GM21723 (cell line): ENCODE measurements around the gene TAOK1.
"Not testable (repeated sequence)": the region's sequence is repeated elsewhere in the genome, so short reads cannot be mapped to it uniquely, and the experiment has no call there.

Experiments
- ATAC-seq: cut with Tn5 transposase; IDR thresholded peaks from one replicate; pipeline ENCODE4 v1.9.1; 2021; ENCODE audit warnings: mild to moderate bottlenecking, moderate library complexity; ENCODE audit not compliant: unreplicated experiment

The TAOK1 gene

DNA sequence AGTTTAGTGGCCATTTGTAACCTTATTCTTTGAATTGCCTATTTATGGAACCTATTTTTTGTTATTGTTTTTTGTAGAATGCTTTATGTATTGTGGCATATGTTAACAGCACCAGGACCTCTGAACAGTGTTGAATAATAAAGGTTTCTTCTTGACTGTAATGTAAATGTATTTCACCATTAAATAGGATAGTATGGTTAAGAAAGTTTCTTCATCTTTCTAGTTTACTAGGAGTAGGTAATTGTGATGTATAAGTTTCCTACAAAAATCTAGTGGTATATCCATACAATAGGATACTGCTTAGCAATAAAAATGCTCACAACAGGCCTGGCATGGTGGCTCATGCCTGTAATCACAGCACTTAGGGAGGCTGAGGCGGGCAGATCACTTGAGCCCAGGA lies 52.3 kb downstream of the TAOK1 start:
- ATAC-seq = no peak

DNA sequence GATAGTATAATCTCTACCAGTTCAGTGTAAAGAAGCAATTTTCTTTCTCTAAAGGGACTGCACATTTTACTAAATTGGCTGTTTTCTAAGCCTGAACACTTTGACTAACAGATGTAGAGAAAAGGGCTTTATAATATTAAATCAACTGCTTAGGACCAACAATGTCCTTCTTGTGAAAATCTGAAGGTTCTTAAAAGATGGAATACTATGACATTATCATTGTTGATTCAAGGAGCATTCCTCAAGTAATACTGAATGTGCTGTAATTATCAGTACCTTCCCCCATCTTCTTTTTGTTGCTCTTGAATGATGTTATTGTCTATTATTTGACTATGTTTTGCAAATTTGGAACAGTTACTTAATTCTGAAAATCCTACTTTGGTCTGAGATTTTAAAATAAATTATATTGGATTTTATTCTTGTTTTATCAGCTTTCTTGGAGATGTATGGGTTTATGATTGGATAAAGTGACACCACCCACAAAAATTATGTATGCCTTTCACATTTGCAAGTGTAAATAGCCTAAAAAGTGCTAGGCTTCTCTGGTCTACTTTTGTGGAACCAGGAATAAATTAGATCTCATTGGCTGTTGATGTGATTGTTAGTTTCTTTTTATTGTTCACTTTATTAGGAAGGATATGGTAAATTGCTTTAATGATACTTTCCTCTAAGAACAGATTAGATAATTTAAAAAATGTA lies 53.0 kb downstream of the TAOK1 start:
- no peak for ATAC-seq

DNA sequence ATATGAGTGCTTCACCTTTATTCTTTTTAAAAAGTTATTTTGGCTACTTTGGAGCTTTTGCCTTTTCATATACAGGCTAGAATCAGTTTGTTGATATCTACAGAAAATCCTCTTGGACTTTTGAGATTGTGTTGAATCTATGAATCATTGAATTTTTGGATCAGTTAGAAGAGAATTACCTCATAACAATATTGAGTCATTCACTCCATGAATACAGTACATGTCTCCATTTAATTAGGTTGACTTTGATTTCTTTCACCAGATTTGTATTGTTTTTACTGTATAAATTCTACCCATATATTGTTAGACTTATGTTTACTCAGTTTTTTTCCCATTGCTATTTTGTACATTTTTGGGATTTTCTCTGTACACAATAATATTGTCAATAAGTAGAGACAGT lies 54.4 kb downstream of the TAOK1 start:
- no peak for ATAC-seq

DNA sequence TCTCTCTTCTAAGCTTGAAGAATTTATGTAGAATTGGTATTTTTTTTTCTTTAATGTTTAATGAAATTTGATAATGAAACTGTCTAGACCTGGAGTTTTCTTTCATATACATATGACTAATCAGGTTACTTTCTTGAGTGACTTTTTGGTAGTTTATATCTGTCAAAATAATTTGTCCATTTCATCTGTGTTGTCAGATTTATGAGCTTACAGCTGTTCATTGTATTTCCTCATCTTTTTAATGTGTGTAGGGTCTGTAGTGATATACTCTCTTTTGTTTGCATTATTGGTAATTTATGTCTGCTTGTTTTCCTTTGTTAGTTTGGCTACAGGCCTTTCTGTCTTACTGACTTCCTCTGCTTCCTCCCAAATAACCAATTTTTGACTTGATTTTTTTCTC lies 55.7 kb downstream of the TAOK1 start:
- no peak for ATAC-seq

DNA sequence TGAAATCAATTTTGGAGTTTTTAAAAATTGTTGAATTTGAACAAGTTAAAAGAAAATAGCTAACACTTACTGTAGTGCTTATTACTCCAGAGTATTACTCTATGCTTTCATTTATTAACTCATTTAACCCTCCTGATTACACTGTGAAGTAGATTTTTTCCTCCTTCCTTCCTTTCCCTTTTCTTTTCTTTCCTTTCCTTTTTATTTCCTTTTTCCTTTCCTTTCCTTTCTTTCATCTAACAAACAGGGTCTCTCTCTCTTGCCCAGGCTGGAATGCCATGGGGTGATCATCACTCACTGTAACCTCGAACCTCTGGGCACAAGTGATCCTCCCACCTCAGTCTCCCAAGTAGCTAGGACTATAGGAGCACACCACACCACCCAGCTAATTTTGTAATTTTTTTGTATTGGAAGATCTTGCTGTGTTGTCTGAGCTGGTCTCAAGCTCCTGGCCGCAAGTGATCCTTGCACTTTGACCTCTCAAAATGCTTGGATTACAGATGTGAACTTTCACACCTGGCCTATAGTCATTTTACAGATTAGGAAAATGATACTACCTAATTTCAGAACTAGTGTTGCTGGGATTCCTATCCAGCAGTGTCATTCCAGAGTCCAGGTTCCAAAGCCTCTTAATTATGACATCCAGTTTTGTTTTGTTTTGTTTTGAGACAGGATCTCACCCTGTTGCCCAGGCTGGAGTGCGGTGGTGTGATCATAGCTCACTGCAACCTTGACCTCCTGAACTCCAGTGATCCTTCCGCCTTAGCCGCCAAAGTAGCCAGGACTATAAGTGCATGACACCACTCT lies 59.9 kb downstream of the TAOK1 start:
- no peak for ATAC-seq

DNA sequence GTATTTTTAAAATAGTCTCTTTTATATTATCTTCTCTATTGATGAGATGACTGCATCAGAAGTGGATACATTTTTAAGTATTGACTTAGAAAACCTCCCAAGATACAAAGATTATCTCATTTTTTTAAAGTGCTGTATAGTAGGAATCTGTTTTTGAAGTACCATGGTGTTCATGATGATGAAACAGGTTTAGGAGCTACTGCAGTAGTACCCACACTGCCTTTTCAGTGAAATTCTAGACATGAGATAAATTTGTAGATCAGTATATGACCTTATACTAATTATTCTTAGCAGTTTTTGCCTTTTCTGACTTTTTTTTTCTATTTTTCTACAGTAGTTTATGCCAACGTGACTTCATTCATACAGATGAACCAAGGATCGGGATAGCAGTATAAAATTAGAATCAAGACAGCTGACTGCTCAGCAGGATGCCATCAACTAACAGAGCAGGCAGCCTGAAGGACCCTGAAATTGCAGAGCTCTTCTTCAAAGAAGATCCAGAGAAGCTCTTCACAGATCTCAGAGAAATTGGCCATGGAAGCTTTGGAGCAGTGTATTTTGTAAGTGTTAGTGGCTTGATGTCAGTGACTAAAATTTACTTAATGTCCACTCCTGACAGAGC lies 61.1 kb downstream of the TAOK1 start:
- no peak for ATAC-seq

DNA sequence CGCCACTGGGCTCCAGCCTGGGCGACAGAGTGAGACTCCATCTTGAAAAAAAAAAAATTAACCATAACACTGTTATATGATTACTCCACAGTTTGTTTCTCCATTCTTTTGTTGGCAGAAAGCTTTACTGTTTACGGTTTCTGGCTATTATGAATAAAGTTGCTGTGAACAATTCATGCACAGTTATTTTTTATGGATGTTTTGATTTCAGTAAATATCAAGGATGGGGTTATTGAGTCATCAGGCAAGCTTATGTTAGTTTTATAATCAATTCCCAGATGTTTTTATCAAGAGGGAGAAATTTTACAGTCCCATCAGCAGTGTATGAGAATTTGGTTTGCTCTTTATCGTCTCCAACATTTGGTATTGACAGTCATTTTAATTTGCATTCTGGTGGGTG lies 67.9 kb downstream of the TAOK1 start:
- no peak for ATAC-seq

DNA sequence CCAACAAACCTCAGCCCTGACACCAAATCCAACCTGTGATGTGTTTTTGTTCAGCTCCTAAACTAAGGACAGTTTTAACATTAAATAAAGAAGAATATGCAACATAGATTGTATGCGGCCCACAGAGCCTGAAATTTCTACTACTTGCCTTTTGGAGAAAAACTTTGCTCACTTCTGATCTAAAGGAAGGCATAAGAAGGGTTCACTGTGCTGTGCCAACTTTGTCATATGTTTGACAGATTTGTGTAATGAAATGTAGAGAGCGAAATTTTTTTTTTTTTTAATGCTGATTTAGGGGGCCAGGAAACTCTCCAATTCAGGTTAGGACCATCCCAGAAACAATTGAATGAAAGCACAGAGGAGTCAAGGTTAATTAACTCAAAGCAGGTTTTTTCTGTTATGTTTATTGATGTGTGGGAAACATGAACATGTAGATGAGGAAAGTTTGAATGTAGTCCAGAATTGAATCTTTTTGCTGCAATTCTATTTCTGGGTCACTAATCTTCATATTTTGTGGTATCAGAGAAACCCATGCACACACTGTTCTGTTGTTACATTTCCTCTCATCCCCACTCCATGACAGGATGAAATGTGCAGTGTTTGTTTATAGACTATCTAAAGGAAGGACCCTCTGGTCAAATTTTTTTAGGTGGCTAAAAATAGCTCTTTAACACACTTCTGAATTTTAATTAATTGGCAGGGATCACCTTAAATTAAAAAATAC lies 71.5 kb downstream of the TAOK1 start:
- no peak for ATAC-seq

DNA sequence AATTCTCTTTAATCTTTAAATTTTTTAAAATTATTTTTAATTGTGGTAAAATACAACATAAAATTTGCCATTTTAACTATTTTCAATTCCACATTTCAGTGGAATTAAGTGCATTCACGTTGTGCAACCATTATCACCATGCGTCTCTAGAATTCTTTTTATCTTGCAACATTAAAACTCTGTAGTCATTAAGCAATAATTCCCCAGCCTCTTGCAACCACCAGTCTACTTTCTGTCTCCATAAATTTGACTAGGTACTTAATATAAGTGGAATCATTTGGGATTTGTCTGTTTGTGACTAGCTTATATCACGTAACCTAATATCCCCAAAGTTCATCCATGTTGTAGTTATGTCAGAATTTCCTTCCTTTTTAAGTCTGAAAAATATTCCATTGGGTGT lies 79.1 kb downstream of the TAOK1 start:
- no peak for ATAC-seq

DNA sequence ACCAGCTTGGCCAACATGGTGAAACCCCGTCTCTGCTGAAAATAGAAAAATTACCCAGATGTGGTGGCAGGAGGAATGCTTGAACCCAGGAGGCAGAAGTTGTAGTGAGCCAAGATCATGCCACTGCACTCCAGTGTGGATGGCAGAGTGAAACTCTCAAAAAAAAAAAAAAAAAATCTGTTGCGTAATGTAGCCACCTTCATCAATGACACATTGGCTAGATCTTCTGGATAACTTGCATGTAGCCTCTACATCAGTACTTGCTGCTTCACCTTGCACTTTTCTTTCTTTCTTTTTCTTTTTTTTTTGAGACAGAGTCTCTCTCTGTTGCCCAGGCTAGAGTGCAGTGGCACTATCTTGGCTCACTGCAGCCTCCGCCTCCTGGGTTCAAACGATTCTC lies 83.3 kb downstream of the TAOK1 start:
- not testable (repeated sequence) for ATAC-seq

DNA sequence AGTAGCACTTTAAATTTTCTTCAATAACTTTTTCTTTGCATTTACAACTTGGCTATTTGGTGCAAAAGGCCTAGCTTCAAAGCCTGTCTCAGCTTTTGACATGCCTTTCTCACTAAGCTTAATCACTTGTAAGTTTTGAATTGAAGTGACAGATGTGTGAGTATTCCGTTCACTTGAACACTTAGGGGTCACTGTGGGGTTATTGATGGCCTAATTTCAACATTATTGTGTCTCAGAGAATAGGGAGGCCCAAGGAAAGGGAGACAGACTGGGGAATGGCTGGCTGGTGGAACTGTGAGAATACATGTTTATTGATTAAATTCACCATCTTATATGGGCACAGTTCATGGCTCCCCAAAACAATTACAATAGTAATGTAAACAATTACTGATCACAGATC lies 84.1 kb downstream of the TAOK1 start:
- no peak for ATAC-seq

DNA sequence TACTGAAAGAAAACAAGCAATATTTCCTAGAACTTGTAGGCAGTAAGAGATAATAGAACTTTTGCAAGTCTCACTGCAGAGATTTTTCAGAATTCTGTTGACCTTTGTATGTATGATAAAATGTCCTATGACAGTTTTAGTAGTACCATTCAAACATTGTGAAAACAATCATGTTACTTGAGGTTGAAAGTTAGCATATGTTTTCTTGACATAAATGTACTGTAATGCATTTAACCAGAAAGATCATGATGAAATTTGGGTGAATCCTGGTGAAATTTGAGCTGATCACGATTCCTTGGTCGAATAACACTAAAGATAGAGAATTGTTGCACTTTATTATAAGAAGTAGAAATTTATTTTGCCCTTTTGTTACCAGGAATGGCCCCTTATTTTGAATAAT lies 85.7 kb downstream of the TAOK1 start:
- no peak for ATAC-seq

DNA sequence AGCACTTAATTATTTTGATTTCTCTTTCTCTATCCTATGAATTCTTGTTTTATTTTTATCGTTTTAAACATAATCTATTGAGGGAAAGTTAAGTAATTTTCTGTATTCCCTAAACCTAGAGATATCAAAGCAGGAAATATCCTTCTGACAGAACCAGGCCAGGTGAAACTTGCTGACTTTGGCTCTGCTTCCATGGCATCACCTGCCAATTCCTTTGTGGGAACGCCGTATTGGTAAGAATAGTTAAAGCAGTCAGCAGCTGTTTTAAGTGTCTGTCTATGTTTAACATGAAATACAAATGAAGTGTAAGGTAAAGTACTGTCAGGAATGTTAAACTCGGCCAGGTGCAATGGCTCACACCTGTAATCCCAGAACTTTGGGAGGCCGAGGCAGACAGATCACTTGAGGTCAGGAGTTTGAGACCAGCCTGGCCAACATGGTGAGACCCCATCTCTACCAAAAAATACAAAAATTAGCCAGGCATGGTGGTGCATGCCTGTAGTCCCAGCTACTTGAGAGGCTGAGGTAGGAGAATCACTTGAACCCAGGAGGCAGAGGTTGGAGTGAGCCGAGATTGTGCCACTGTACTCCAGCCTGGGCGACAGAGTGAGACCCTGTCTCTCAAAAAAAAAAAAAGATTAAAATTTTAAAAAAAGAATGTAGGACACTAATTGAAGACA lies 90.2 kb downstream of the TAOK1 start:
- ATAC-seq = not testable (repeated sequence)

DNA sequence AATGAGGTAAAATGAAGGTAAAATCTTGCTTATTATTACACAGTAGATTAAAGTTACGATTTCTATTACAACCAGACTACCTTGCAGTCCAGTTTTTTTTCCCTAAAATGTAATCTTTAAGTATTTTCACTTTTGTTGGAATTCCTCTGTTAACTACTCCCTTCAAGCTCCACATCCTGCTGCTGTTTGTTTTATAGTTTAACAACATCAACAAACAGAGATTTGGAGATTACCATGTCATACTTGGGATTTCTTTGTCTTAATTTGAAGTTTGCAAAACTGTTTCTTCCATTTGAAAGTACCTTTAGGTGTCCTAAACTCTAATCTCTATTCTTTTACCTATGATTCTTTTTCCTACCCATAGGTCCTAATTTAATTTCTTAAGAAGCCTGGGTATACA lies 93.3 kb downstream of the TAOK1 start:
- no peak for ATAC-seq

DNA sequence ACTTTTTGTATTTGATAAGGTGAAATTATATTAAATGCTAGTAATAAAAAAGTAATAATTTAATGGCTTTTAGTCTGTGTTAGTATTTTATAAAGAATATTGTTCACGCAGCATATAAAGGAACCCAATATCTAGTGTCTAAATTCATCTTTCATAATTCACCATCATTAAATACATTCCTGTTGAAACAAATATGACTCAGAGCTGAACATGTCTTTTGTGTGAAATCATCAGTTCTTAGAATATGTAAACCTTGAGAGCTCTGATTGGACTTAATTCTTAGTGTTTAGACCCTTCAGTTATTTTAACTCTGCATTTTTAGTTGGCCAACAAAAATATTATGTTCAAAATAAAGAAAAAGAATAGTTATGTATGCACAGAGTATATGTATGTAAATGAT lies 104.8 kb downstream of the TAOK1 start:
- ATAC-seq = no peak

DNA sequence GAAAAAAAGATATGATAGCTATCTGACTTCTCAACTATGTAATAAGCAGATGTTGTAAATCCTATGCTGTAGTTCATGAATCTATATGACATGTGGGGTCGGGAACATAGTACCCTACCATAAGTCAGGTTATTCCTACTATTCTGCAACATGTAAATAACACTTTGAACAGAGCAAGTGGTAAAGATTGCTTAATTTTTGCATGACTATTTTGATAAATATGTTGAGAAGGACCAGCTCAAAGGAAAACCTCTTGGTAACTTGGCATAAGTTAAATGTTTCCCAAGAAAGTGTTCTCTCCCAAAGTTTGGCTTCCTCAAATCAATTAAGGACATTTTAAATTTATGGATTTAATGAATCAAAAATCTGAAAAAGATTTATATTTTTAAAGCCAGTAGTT lies 114.5 kb downstream of the TAOK1 start:
- no peak for ATAC-seq

DNA sequence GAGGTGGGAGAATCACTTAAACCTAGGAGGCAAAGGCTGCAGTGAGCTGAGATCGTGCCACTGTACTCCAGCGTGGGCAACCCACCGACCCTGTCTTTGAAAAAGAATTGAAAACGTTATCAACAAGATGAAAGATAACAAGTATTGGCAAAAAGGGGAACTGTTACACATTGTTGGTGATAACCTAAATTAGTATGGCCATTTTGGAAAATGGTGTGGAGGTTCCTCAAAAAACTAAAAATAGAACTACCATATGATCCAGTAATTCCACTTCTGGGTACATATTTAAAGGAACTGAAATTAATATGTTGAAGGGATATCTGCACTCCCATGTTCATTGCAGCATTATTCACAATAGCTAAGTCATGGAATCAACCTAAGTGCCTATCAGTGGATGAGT lies 115.7 kb downstream of the TAOK1 start:
- ATAC-seq = no peak

DNA sequence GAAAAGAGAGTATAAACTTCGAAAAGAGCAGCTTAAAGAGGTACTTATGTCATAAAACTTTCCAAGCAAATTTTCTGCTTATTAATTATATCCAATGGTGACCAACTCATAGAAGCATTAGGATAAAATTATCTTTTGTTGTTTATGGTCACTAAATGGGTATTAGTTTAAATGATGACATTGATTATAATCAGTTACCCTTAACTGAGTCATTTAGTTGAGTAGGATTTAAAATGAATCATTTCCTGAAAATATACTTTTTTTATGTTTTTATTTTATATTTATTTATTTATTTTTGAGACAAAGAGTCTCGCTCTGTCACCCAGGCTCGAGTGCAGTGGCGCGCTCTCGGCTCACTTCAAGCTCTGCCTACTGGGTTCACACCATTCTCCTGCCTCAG lies 120.8 kb downstream of the TAOK1 start:
- ATAC-seq = no peak

DNA sequence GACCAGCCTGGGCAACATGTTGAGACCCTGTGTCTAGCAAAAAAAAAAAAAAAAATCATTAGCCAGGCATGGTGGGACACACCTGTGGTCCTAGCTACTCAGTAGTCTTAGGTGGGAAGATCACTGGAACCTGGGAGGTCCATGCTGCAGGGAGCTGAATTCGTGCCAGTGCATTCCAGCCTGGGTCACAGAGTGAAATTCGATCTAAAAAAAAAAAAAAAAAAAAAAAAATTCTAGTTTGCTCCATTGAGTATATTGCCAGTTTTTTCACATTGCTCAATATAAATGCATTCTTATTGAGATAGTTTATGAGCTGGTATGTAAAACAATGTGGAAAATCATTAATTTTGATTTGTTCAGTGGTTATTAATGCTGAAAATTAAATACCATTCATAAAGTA lies 124.6 kb downstream of the TAOK1 start:
- ATAC-seq = no peak

DNA sequence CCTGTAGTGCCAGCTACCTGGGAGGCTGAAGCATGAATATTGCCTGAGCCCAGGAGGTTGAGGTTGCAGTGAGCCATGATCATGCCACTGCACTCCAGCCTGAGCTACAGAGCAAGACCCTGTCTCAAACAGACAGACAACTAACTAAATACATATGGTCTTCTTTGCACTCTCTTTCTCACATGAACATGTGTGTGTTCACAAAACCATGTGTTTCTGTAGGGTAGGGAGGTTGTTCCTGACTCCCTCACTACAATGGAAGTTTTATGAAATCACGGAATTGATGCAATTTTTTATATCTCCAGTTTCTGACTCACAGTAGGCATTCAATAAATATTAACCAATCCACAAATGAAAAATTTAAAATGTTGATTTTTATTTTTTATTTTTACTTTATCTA lies 128.2 kb downstream of the TAOK1 start:
- no peak for ATAC-seq

DNA sequence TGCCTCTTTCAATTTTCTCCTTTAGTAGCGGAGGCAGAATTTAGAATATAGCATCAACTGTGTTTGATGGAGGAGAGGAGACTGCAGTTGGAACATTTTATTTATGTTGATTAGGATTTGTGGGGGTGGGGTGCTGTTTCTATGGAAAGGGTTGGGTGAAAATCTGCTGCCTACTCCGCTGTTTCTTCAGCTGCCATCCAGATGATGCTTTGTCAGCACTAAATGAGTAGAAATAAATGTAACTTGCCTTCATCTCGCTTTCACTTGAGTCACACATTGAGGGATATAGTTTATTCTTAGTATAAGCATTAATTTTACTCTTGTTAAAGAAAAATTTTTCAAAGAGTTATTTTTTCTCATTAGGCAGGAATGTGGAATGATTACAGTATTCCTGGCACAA lies 134.5 kb downstream of the TAOK1 start:
- ATAC-seq = no peak
